GM18517 (cell line): ENCODE data around the gene NOBOX.
A peak's percentile ranks its signal among the peaks of the same experiment; 100 is the strongest.
"Not testable (repeated sequence)": the region's sequence is repeated elsewhere in the genome, so short reads cannot be mapped to it uniquely, and the experiment has no call there.

Experiments used
- ATAC-seq: cut with Tn5 transposase; IDR thresholded peaks from one replicate; pipeline ENCODE4 v1.9.1; 2021; ENCODE audit warnings: mild to moderate bottlenecking, moderate library complexity; ENCODE audit not compliant: unreplicated experiment

Gene NOBOX

DNA sequence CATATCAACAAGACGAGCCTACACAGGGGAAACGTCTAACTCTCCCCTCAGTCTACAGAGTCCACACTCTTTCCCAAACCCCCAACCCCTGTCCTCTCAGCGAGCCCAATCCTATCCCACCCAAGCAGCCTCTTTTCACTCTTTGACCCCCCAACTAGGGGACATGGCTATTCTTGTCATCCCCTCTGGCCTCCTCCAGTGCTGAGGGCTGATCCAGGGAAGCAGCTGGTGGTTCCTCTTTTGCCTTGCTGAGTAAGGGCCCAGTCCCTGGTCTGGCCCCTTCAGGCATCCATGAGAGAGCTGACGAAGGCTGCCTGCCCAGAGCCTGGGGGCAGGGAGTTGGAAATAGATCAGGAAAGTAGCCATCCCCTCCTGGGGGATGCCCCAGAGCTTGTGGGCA is 6.4 kb downstream of the NOBOX start:
- no peak for ATAC-seq

GRCh38 chr7:144391823-144392255 is 11.7 kb downstream of the NOBOX start:
- ATAC-seq: peak; percentile 67

DNA sequence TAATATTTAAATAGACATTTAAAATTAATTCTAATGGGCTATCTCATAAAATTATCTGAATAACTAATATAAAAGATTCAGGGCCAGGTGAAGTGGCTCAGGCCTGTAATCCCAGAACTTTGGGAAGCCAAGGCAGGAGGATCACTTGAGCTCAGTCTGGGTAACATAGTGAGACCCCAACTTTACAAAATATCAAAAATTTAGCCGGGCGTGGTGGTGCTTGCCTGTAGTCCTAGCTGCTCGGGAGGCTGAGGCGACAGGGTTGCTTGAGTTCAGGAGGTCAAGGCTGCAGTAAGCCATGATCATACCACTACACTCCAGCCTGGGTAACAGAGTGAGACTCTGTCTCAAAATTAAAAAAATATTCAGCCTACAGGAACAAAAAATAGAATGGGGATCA is 12.5 kb downstream of the NOBOX start:
- no peak for ATAC-seq

DNA sequence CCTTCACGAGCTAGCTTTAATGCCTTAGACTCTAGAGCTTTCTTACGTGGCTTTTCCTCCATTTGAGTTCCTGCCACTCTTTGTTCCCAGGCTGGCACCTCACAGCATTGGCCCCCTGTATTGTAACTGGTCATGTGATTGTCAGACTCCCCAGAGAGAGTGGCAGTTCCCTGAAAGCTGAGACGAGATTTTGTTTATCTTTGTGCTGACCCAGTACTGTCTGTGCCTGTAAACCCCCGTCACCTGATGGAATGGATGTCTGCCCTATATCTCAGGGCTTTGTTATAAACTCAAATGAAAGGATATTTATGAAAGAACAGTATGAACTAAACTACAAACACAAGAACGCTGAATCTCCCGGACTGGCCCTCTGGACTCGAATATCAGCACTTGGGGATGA is 13.0 kb downstream of the NOBOX start:
- no peak for ATAC-seq

- ATAC-seq: no peak
Measured at GRCh38 chr7:144388950-144389349, 14.5 kb downstream of the NOBOX start.

- no peak for ATAC-seq
Measured at GRCh38 chr7:144386741-144387140, 16.8 kb downstream of the NOBOX start.

- ATAC-seq: no peak
Measured at GRCh38 chr7:144384555-144385245, 18.8 kb downstream of the NOBOX start.

- no peak for ATAC-seq
Measured at GRCh38 chr7:144384071-144384470, 19.4 kb downstream of the NOBOX start.

- ATAC-seq: no peak
Measured at GRCh38 chr7:144379776-144380384, 23.6 kb downstream of the NOBOX start.

GRCh38 chr7:144378651-144379050 is 24.8 kb downstream of the NOBOX start:
- no peak for ATAC-seq

DNA sequence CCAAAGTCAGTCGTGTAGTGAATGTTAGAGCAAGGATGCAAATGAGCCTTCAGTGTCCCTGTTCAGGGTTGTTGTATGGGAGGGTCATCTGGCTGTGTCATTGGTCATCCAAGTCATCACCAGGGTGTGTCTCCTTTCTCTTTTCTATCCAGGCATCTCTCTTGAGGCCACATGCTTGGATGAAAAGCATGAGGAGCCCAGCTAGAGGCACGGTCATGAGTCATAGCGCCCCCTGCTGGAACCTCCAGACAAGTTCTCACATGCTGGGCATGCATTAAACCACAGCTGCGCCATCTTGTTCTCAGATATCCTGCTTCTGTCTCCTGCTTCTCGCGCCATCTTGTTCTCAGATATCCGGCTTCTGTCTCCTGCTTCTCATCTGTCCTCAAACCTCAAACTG is 34.3 kb downstream of the NOBOX start:
- ATAC-seq: not testable (repeated sequence)

DNA sequence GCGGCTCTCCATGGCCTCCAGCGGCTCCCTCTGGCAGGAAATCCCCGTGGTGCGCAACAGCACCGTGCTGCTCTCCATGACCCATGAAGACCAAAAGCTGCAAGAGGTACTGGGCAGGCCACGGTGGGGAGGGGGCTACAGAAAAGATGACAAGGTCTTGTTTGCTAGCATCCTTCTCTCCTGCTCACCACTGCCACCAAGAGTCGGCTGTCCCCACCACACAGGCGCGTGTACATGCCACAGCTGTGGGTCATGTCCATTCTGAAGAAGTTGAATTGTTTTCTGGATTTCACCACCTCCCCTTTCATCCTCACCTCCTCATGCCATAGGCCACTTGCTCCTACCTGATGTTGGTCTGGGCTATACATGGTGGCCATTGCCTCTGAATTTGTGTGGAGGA is 36.2 kb downstream of the NOBOX start:
- ATAC-seq: not testable (repeated sequence)

DNA sequence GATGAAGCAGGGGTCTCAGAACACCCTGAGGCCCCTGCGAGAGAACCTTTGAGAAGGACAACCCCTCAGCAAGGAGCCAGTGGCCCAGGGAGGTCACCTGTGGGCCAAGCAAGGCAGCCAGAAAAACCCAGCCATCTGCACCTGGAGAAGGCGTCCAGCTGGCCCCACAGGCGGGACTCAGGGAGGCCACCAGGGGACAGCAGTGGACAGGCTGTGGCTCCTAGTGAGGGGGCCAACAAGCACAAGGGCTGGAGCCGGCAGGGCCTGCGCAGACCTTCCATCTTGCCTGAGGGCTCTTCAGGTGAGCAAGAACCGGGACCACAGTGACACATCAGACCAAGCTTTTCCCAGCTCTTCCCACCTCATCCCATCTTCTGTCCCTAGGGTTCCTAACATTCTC is 38.0 kb downstream of the NOBOX start:
- ATAC-seq: not testable (repeated sequence)

GRCh38 chr7:144362061-144362460 is 41.4 kb downstream of the NOBOX start:
- ATAC-seq: not testable (repeated sequence)

GRCh38 chr7:144356860-144357259 is 46.6 kb downstream of the NOBOX start:
- not testable (repeated sequence) for ATAC-seq

- ATAC-seq: not testable (repeated sequence)
Measured at GRCh38 chr7:144356185-144356584, 47.3 kb downstream of the NOBOX start.

DNA sequence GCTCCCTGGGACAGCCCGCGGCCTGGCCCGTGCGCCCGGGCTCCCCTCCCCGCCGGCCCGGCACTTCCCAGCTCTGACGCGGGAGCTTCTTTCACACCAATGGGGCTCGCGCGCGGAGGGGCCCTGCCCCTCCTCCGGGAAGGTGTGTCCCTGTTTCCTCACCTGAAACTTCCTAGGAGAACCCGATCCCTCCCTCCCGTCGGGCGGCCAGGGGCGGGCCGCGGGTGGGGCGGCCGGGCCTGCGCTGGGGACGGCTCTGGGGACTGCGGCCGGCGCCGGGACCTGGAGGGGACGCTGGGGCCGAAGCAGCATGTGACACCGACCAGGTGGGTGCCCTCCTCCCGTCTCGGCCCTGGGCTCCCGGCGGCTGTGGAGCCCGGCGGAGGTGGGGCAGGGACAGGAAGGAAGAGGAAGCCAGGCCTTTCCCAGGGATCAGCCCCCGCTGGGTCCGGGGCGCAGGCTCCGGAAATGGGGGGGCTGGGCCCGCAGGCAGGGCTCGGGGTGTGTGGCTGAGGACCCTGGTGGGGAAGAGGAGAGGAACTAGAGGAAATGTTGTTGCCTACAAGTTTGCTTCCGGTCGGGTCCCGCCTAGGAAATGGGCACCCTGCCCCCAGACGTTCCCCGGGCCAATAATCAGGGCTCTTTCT is 48.2 kb downstream of the NOBOX start, which contains the start of gene ARHGEF5:
Gene ARHGEF5 (plus strand): TSS at position 227 of the 647 bp plus-strand sequence. CDS start 7,268 bp downstream, outside the sequence.
- peak; percentile 79 for ATAC-seq

GRCh38 chr7:144351667-144352066 is 51.8 kb downstream of the NOBOX start:
- not testable (repeated sequence) for ATAC-seq

DNA sequence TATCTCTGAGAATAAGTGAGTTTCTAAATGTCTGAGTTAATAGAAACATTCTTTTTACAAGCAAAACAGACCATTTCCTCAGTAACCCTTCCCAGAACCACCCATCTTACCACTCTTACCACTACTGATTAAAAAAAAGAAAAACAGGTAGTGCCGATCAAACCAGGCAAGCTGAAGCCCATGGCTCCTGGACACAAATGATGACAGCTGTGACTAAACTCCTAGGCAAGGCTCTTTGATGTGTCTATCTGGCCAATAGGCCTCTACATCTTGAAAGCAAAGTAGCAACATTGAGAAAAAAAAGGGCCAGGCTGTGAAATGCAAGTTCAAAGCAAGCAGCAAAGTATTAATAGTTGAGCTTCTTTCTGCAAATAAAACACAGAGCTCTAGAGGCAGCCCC is 54.9 kb downstream of the NOBOX start:
- not testable (repeated sequence) for ATAC-seq
